Lung (tissue), 12 donors: ENCODE results near the gene ARHGAP42. TPM values are rescaled to one million over a fixed set of nuclear protein-coding genes. Genes with fewer than 3 reads are reported as not detected.

Experiments used
- ATAC-seq: fragments of 200-7000 bp; cut with Tn5 transposase; one replicate; pipeline ENCODE4 v1.9.1; 2020; ENCODE audit warnings: moderate number of reproducible peaks; ENCODE audit not compliant: insufficient read depth, low FRiP score
- DNase-seq, 3 donors: peaks; one replicate each; pipeline ENCODE4 v3.0.0-alpha.2; 2013 to 2017
- H3K27ac ChIP-seq, 2 donors: one replicate each; pipeline ENCODE4 v1.5.1; 2013; ENCODE audit warnings: mild to moderate bottlenecking in 2 of 2, moderate library complexity in 2 of 2, control low read depth in 1 of 2, inconsistent platforms in 1 of 2, low read depth in 1 of 2, low read length in 1 of 2
- H3K27me3 ChIP-seq, 3 donors: one replicate each; pipeline ENCODE4 v1.5.1; 2013; ENCODE audit warnings: low read length in 2 of 3; ENCODE audit not compliant: control insufficient read depth in 3 of 3, insufficient read depth in 3 of 3
- H3K36me3 ChIP-seq, 4 donors: one replicate each; pipeline ENCODE4 v1.5.1; 2013; ENCODE audit warnings: low read length in 4 of 4, mild to moderate bottlenecking in 1 of 4, moderate library complexity in 1 of 4; ENCODE audit not compliant: control insufficient read depth in 4 of 4, insufficient read depth in 4 of 4
- H3K4me1 ChIP-seq, 5 donors: one replicate each; pipeline ENCODE4 v1.5.1; 2013; ENCODE audit warnings: low read length in 5 of 5, mild to moderate bottlenecking in 2 of 5, moderate library complexity in 1 of 5; ENCODE audit not compliant: control insufficient read depth in 5 of 5, insufficient read depth in 5 of 5
- H3K4me3 ChIP-seq: one replicate; pipeline ENCODE4 v1.5.1; 2013; ENCODE audit warnings: mild to moderate bottlenecking, control low read depth, moderate library complexity
- H3K9ac ChIP-seq, 2 donors: one replicate each; pipeline ENCODE4 v1.5.1; 2013; ENCODE audit warnings: low read length in 2 of 2, control low read depth in 1 of 2; ENCODE audit not compliant: insufficient read depth in 1 of 2
- H3K9me3 ChIP-seq, 4 donors: one replicate each; pipeline ENCODE4 v1.5.1; 2013; ENCODE audit warnings: low read length in 3 of 4, mild to moderate bottlenecking in 1 of 4, moderate library complexity in 1 of 4; ENCODE audit not compliant: control insufficient read depth in 4 of 4, insufficient read depth in 3 of 4
- WGBS, 2 donors: extraction: QIAGEN DNeasy Blood & Tissue Kit; methylation state at CpG; one replicate each; pipeline ENCODE4 v1.1.7; 2013; 5-methylcytosine and 5-hydroxymethylcytosine counted together
- polyA plus RNA-seq, 2 donors: library from polyadenylated mRNA; stranded (reverse); fragments of 200-250 nt; gene quantifications; one replicate each; pipeline ENCODE4 v1.2.1, GENCODE V29; 2013
- total RNA-seq, 2 donors: library from RNA; depleted of rRNA in 1 of 2; stranded (reverse); fragments of >200 nt in 1 of 2; gene quantifications; one replicate each; pipeline ENCODE4 v1.2.1, GENCODE V29; 2014 to 2021
- TF ChIP-seq, protein P1 (sequence below): IDR thresholded peaks from 2 replicates; pipeline ENCODE4 v1.5.1; 2012; ENCODE audit warnings: mild to moderate bottlenecking; ENCODE audit errors: control extremely low read depth, extremely low read depth
- donor health status: control.
- donor health status: control.
- donor health status: Bipolar disorder and iron deficiency.
- donor health status: healthy.
- donor health status: DM: yes; HTN: yes; CAD: no.

Gene ARHGAP42
- total and polyA plus RNA-seq, 4 donors, result 4.1 to 58.6 (median 10.3) TPM

DNA sequence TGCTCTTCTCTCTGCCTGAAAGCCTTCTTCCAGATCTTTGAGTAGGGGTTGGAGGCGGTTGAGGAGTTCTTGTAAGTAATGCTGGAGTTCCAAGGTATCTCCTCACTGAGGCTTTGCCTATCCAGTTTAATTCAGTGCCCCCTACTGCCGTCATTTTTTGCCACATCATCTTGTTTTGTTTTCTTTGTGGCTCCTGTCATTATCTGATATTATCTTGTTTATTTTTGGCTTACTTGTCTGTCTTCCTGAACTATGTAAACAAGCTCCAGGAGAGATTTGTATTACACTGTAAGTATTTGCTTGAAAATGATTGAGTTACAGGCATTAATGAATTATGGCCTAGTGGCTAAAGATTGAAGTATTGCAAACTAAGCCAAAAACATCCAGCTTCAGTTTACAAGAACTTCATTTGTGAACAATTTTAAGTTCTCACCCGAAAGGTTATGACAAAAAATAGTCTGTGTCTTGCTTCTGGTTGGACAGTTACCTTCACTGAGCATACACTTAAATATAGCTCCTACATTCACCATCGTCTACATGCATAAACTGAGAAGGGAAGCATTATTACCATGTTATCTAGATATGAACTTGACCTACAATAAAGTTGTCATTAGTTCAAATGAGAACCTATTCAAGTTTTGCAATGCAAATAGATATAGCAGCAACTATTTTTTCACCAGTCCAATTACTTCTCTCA, 154.8 kb downstream of the ARHGAP42 start:
- H3K36me3 ChIP-seq, result peaks cover 0 to 2% (median 0%) of the 10 kb centered on the region in 4 donors
- no peaks in the 10 kb centered on the region for H3K4me1 ChIP-seq
- H3K27me3 ChIP-seq, result peaks cover 0 to 31% (median 0%) of the 10 kb centered on the region in 3 donors
- DNase-seq, result no peak
- no peak overlapping the region for H3K9ac ChIP-seq
- TF ChIP-seq, protein P1, sequence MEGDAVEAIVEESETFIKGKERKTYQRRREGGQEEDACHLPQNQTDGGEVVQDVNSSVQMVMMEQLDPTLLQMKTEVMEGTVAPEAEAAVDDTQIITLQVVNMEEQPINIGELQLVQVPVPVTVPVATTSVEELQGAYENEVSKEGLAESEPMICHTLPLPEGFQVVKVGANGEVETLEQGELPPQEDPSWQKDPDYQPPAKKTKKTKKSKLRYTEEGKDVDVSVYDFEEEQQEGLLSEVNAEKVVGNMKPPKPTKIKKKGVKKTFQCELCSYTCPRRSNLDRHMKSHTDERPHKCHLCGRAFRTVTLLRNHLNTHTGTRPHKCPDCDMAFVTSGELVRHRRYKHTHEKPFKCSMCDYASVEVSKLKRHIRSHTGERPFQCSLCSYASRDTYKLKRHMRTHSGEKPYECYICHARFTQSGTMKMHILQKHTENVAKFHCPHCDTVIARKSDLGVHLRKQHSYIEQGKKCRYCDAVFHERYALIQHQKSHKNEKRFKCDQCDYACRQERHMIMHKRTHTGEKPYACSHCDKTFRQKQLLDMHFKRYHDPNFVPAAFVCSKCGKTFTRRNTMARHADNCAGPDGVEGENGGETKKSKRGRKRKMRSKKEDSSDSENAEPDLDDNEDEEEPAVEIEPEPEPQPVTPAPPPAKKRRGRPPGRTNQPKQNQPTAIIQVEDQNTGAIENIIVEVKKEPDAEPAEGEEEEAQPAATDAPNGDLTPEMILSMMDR, result no peak
- 71 to 83% methylated on average over 4 of the region's 4 CpGs for WGBS, 2 donors
- no peak overlapping the region for H3K27ac ChIP-seq
- no peak overlapping the region for H3K4me3 ChIP-seq
- H3K9me3 ChIP-seq, result no peaks in the 10 kb centered on the region
- no peak for ATAC-seq

DNA sequence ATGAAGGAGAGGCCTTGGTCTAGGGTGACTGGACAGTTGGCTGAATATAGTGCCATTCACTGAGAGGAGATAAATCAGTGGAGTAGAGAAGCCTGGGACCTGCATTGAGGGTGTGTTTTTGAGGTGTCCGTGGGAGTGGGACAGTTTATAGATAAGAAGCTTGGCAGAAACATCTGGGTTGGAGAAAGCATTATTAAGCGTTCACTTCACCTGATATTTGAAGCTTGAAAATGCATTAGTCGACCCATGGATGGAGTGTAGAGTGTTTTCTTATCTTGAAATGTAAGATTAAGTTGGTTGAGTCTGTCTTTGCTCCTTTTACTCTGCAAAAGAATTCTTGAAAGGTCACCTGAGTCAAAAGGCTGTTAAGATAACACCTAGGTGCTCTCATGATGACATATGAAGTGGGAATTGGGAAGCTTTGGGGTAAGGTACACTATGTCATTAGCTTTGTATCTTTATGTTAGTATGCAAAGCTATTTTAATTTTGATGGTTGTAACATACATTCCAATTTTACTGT, 160.7 kb downstream of the ARHGAP42 start:
- 55 to 60% methylated on average over 3 of the region's 3 CpGs for WGBS, 2 donors
- TF ChIP-seq, protein P1, result no peak
- no peak overlapping the region for H3K4me3 ChIP-seq
- DNase-seq (no peak), ATAC-seq (peak; percentile 24)
- H3K36me3 ChIP-seq, result no peaks in the 10 kb centered on the region
- no peak overlapping the region for H3K9ac ChIP-seq
- H3K9me3 ChIP-seq, result no peaks in the 10 kb centered on the region
- peaks cover 0 to 32% (median 3%) of the 10 kb centered on the region in 3 donors for H3K27me3 ChIP-seq
- H3K4me1 ChIP-seq, result peaks cover 0 to 23% (median 9%) of the 10 kb centered on the region in 5 donors
- no peak overlapping the region for H3K27ac ChIP-seq

DNA sequence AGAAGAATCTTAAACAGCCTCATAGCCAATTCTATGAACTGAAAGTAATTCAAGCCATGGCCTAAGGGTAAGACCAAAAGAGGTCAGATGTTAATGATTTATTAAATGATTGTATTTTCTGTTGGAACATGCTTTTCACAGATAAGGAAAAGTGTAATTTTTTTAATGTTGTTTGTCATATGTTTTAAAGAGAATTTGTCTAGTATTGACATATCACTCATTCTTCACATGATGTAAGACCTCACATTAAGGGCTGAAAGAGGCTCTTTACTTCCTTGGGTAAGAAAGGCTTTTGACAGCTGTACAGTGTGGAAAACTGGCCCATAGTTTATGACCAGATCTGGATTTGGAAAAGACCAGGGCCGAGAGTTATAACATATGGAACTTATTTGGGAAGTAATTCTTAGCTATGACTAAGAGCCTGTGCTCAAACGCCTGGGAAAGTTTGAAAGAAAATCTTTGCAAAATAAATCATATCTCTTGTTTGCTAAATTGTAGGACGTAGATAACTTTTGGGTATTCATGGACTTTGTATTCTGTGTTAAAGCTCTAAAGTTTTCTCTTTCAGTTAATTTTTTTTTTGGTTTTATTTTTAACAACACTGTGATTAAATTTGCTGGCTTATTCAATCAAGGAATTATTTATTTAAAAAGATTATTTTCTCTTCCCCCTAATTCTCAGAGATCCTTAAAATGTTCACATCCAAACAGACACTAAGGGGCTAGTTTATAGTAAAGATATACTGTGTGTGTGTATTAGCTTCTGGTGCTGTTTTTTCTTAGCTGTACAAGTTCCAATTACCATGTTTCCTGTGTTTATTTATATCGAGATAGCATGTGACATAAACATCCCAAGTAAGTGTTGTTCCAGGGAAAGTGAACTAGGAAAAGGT, 162.2 kb downstream of the ARHGAP42 start:
- WGBS, 2 donors, result 41 to 60% methylated on average over 4 of the region's 4 CpGs
- TF ChIP-seq, protein P1, result no peak
- ATAC-seq, result no peak
- Histone ChIP-seq H3K4me1 (peaks cover 0 to 27% (median 9%) of the 10 kb centered on the region in 5 donors), H3K9ac (no peak overlapping the region), H3K36me3 (no peaks in the 10 kb centered on the region), H3K27me3 (peaks cover 0 to 33% (median 3%) of the 10 kb centered on the region in 3 donors), H3K4me3 (no peak overlapping the region), H3K9me3 (no peaks in the 10 kb centered on the region), H3K27ac (no peak overlapping the region)
- peak; percentile 16 to 90 (median 83) for DNase-seq
